K562 (cell line): ENCODE measurements around the gene ANO6. TPM values are rescaled to one million over a fixed set of nuclear protein-coding genes. Genes with fewer than 3 reads are reported as not detected.

Experiments used
- BHLHE40 ChIP-seq: IDR thresholded peaks from 2 replicates; pipeline ENCODE4 v1.6.1; 2011; ENCODE audit warnings: low read length, improper control_type of control experiment
- CBX3 ChIP-seq, 2 experiments: IDR thresholded peaks; 1 replicate in 1 of 2; 2 replicates in 1 of 2; pipeline ENCODE4 v1.6.1; 2012; ENCODE audit warnings: inconsistent platforms in 2 of 2, low read length in 2 of 2, borderline replicate concordance in 1 of 2, control low read depth in 1 of 2
- ELF4 ChIP-seq: fragments of 450-650 bp; formaldehyde crosslinking; IDR thresholded peaks from 2 replicates; pipeline ENCODE4 v1.4.0; 2022; ENCODE audit warnings: missing genetic modification characterization
- HEY1 ChIP-seq: fragments of 250-450 bp; sonication (Bioruptor Pico); IDR thresholded peaks from 2 replicates; pipeline ENCODE4 v1.5.0; 2020; ENCODE audit warnings: mild to moderate bottlenecking, moderate library complexity, borderline replicate concordance
- HNRNPH1 ChIP-seq: fragments of 200-400 bp; formaldehyde crosslinking; optimal IDR thresholded peaks from 2 replicates; pipeline ENCODE3; 2017; ENCODE audit warnings: low read depth, mild to moderate bottlenecking, low read length, moderate library complexity
- NR2F6 ChIP-seq: fragments of 450-650 bp; formaldehyde crosslinking; IDR thresholded peaks from 2 replicates; pipeline ENCODE4 v1.4.0; 2020; ENCODE audit warnings: mild to moderate bottlenecking
- PBX2 ChIP-seq, 2 experiments: IDR thresholded peaks in 1 of 2; conservative IDR thresholded peaks in 1 of 2; 2 replicates each; pipeline ENCODE4 v1.6.1; 2016; ENCODE audit warnings: low read depth in 2 of 2, mild to moderate bottlenecking in 1 of 2, missing compliant biosample characterization in 1 of 2, missing genetic modification characterization in 1 of 2, moderate library complexity in 1 of 2
- PCBP1 ChIP-seq: fragments of 200-400 bp; formaldehyde crosslinking; IDR thresholded peaks from 2 replicates; pipeline ENCODE4 v1.6.1; 2018; ENCODE audit warnings: mild to moderate bottlenecking, low read depth, low read length; ENCODE audit not compliant: poor library complexity, severe bottlenecking
- PTBP1 ChIP-seq: fragments of 200-400 bp; formaldehyde crosslinking; IDR thresholded peaks from 2 replicates; pipeline ENCODE4 v1.6.1; 2017; ENCODE audit warnings: low read depth, low read length
- RBBP5 ChIP-seq: fragments of 200-600 bp; sonication (generic); IDR thresholded peaks from 2 replicates; pipeline ENCODE4 v1.6.1; 2012; ENCODE audit warnings: borderline replicate concordance, mild to moderate bottlenecking, low read length, control low read depth, inconsistent platforms; ENCODE audit not compliant: insufficient read depth, poor library complexity, severe bottlenecking
- RCOR1 ChIP-seq, 2 experiments: IDR thresholded peaks; 2 replicates each; pipeline ENCODE4 v1.6.1; 2012; ENCODE audit warnings: low read depth in 2 of 2, low read length in 2 of 2, borderline replicate concordance in 1 of 2, improper control_type of control experiment in 1 of 2
- RNF219 ChIP-seq: fragments of 250-450 bp; sonication (Bioruptor Pico); IDR thresholded peaks from 2 replicates; pipeline ENCODE4 v1.5.0; 2022; ENCODE audit warnings: mild to moderate bottlenecking
- STAT5A ChIP-seq: IDR thresholded peaks from 2 replicates; pipeline ENCODE4 v1.6.1; 2012; ENCODE audit warnings: low read length, inconsistent platforms, borderline replicate concordance
- STAT5B ChIP-seq: fragments of 250-450 bp; sonication (Bioruptor Pico); IDR thresholded peaks from 2 replicates; pipeline ENCODE4 v1.8.0; 2021; ENCODE audit warnings: mild to moderate bottlenecking, inconsistent platforms
- VEZF1 ChIP-seq: fragments of 200-800 bp; sonication (Bioruptor generic); IDR thresholded peaks from 2 replicates; pipeline ENCODE4 v1.6.1; 2017; ENCODE audit warnings: missing genetic modification characterization, missing compliant biosample characterization
- ZFX ChIP-seq: sonication (generic); formaldehyde crosslinking; IDR thresholded peaks from 2 replicates; pipeline ENCODE4 v1.8.0; 2022; ENCODE audit warnings: mild to moderate bottlenecking, missing genetic modification reagents, moderate library complexity
- ZNF146 ChIP-seq: IDR thresholded peaks from one replicate; pipeline ENCODE4 v1.6.1; 2018; ENCODE audit warnings: missing compliant biosample characterization; ENCODE audit not compliant: unreplicated experiment
- ZNF232 ChIP-seq: sonication (generic); formaldehyde crosslinking; IDR thresholded peaks from 2 replicates; pipeline ENCODE4 v1.8.0; 2022; ENCODE audit warnings: mild to moderate bottlenecking, missing genetic modification reagents
- ZNF77 ChIP-seq: fragments of 250-450 bp; sonication (Bioruptor Pico); IDR thresholded peaks from 2 replicates; pipeline ENCODE4 v1.5.0; 2020
- polyA plus RNA-seq, 8 experiments: library from polyadenylated mRNA; depleted of rRNA in 4 of 8; stranded (reverse) in 5 of 8; unstranded in 3 of 8; fragments of >200 nt; fragmentation: Nextera tagmentation in 2 of 8; fragmentation: Illumina TruSeq in 1 of 8; extraction: Ambion mirVana in 2 of 8; extraction: Trizol in 1 of 8; gene quantifications; 2 replicates each; pipeline versions ENCODE4 v1.2.1 to v1.2.3, GENCODE V29; 2011 to 2014; ENCODE audit warnings: inconsistent platforms in 1 of 8, missing spikeins in 1 of 8
- total RNA-seq, 7 experiments: library from RNA; depleted of rRNA in 6 of 7; stranded (reverse); fragments of >200 nt in 6 of 7; fragmentation: Illumina TruSeq in 2 of 7; extraction: Trizol in 2 of 7; gene quantifications; 2 replicates each; pipeline versions ENCODE4 v1.2.1 to v1.2.3, GENCODE V29; 2011 to 2021; ENCODE audit warnings: low replicate concordance in 1 of 7

ANO6 gene
- total and polyA plus RNA-seq, 9 of the 15 experiments (the other 6 are each of a cell fraction or from before 2014, with no cell fraction given): 3.5 to 24.7 (median 20.3) TPM

GRCh38 chr12:45355730-45356129 is 139.8 kb downstream of the ANO6 start (continued):
- no peak for TF ChIP-seq PBX2 (CRISPR knock-in tag; IDR thresholded peaks at IDR 0.05; ENCODE audit: low read depth)
- TF ChIP-seq PBX2 (tag; conservative IDR thresholded peaks at IDR 0.05; ENCODE audit: low read depth): no peak
- TF ChIP-seq VEZF1: no peak
- no peak for TF ChIP-seq PCBP1
- TF ChIP-seq STAT5B: no peak
- TF ChIP-seq HEY1 (CRISPR knock-in tag): no peak
- no peak for TF ChIP-seq RNF219 (CRISPR knock-in tag)
- no peak for TF ChIP-seq ZNF232 (CRISPR knock-in tag)
- TF ChIP-seq ZFX (CRISPR knock-in tag): peak; percentile 53
- no peak for TF ChIP-seq ZNF146 (CRISPR knock-in tag)
- no peak for TF ChIP-seq BHLHE40
- TF ChIP-seq RBBP5: no peak
- TF ChIP-seq STAT5A: no peak
- TF ChIP-seq ZNF77 (CRISPR knock-in tag): no peak
- TF ChIP-seq RCOR1 (IDR thresholded peaks at IDR 0.05; ENCODE audit: borderline replicate concordance in 1 of 2, low read depth in 2 of 2, low read length in 2 of 2): peak in 1 of 2 experiments; percentile 47; a peak in 1 of 4 replicates
- no peak for TF ChIP-seq CBX3 (IDR thresholded peaks at IDR 0.05; ENCODE audit: borderline replicate concordance in 1 of 2, low read length in 2 of 2)
- TF ChIP-seq HNRNPH1: no peak
- TF ChIP-seq ELF4 (CRISPR knock-in tag): no peak
- no peak for TF ChIP-seq NR2F6
- TF ChIP-seq PTBP1: no peak
